HCT116 (cell line): ENCODE results near the gene SYT3.

Source experiments
- CBX3 ChIP-seq: IDR thresholded peaks from 2 replicates; pipeline ENCODE4 v1.6.1; 2012; ENCODE audit warnings: low read depth
- CTCF ChIP-seq, 3 experiments: fragments of 200-600 bp in 1 of 3; sonication (generic) in 1 of 3; IDR thresholded peaks in 2 of 3; conservative IDR thresholded peaks in 1 of 3; 2 replicates each; pipeline ENCODE4 v1.5.1; 2012 to 2017; ENCODE audit warnings: low read depth in 2 of 3, low read length in 2 of 3, antibody characterized with exemption in 1 of 3, borderline replicate concordance in 1 of 3, control low read depth in 1 of 3, mild to moderate bottlenecking in 1 of 3, mixed read lengths in 1 of 3, mixed run types in 1 of 3, moderate library complexity in 1 of 3; ENCODE audit not compliant: insufficient read depth in 1 of 3
- EGR1 ChIP-seq: IDR thresholded peaks from 2 replicates; pipeline ENCODE4 v1.6.1; 2012; ENCODE audit warnings: low read depth
- MAX ChIP-seq: IDR thresholded peaks from 2 replicates; pipeline ENCODE4 v1.6.1; 2012
- POLR2A ChIP-seq: IDR thresholded peaks from 2 replicates; pipeline ENCODE4 v1.7.0; 2011; ENCODE audit warnings: borderline replicate concordance; ENCODE audit not compliant: insufficient read depth, insufficient read length; ENCODE audit errors: extremely low read depth
- POLR2AphosphoS5 ChIP-seq: IDR thresholded peaks from 2 replicates; pipeline ENCODE4 v1.6.1; 2011; ENCODE audit warnings: mild to moderate bottlenecking, low read depth, low read length, moderate library complexity
- SRF ChIP-seq: IDR thresholded peaks from 2 replicates; pipeline ENCODE4 v1.6.1; 2012; ENCODE audit warnings: low read depth
- YY1 ChIP-seq: IDR thresholded peaks from 2 replicates; pipeline ENCODE4 v1.6.1; 2011; ENCODE audit warnings: low read length, low read depth, moderate library complexity, mild to moderate bottlenecking; ENCODE audit not compliant: insufficient replicate concordance; ENCODE audit errors: extremely low read depth
- ZNF274 ChIP-seq: fragments of 200-500 bp; sonication (Bioruptor generic); IDR thresholded peaks from 2 replicates; pipeline ENCODE4 v1.6.1; 2014; ENCODE audit warnings: mild to moderate bottlenecking, low read depth, low read length, inconsistent platforms

GRCh38 chr19:50648659-50649058, 9.0 kb upstream of the SYT3 start:
- TF ChIP-seq EGR1 (no peak), CTCF (IDR thresholded peaks at IDR 0.05 in 2 of 3, conservative IDR thresholded peaks at IDR 0.05 in 1 of 3; ENCODE audit: borderline replicate concordance in 1 of 3, insufficient read depth in 1 of 3, low read depth in 2 of 3, low read length in 2 of 3) (no peak), POLR2AphosphoS5 (no peak), MAX (no peak), ZNF274 (no peak), POLR2A (no peak), YY1 (no peak), SRF (no peak), CBX3 (no peak)
